ENCODE data around the gene OR2M2. TPM values are rescaled to one million over a fixed set of nuclear protein-coding genes. Genes with fewer than 3 reads are reported as not detected.

OR2M2 gene
- total RNA-seq, 1 experiment from 2014 or later: not detected

DNA sequence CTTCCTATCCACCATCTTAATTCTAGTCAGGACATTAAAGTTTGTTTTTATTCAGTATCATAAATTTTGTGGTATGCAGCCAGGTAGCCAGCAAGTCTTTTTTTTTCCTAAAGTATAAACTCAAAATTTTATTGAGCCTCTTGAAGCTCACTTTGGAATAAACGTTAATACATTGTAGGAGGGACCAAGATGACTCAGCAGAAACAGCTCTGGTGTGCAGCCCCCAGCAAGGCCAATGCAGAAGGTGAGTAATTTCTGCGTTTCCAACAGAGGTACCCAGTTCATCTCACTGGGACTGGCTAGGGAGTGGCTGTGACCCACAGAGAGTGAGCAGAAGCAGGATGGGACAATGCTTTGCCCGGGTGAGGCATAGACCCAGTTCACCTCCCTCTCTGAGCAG, 12.7 kb downstream of the OR2M2 start:
- intact Hi-C loops (cut with micrococcal nuclease; ENCODE audit: unreplicated experiment): no loop called here
- H3K4me1 ChIP-seq: no peaks in the 10 kb centered on the region
- Mint-ChIP-seq H3K4me1 (ENCODE audit: low read depth, unreplicated experiment) (no peaks in the 10 kb centered on the region), H3K27ac (ENCODE audit: unreplicated experiment) (no peak overlapping the region), H3K9me3 (ENCODE audit: unreplicated experiment) (peaks cover 36% of the 10 kb centered on the region), H3K36me3 (ENCODE audit: insufficient read depth, unreplicated experiment) (no peaks in the 10 kb centered on the region), H3K4me3 (ENCODE audit: unreplicated experiment) (no peak overlapping the region), H3K27me3 (ENCODE audit: insufficient read depth, unreplicated experiment) (no peaks in the 10 kb centered on the region)
- no peak for DNase-seq
- POLR2A ChIA-PET: no interaction called here
- H3K4me3 ChIP-seq (ENCODE audit: low read depth, low read length): no peak overlapping the region
- no peaks in the 10 kb centered on the region for H3K36me3 ChIP-seq (ENCODE audit: control insufficient read depth, insufficient read depth, low read length)
- H3K27me3 ChIP-seq (replicated peaks; ENCODE audit: control insufficient read depth, insufficient read depth, low read length): no peaks in the 10 kb centered on the region
- no TSS peak for BruUV-seq (replicated peaks)
- TF ChIP-seq CTCF (IDR thresholded peaks at IDR 0.05; ENCODE audit: insufficient read depth in 1 of 2, low read depth in 1 of 2, low read length in 1 of 2, severe bottlenecking in 1 of 2, unreplicated experiment in 1 of 2): no peak
- 0 out of 2 replicates have a peak, but pooled peaks cover 3% of the 10 kb centered on the region for H3K9me3 ChIP-seq
- CTCF ChIA-PET: no interaction called here

GRCh38 chr1:248189026-248189425, 14.4 kb downstream of the OR2M2 start:
- POLR2A ChIA-PET: no interaction called here
- Mint-ChIP-seq H3K4me3 (ENCODE audit: unreplicated experiment) (no peak overlapping the region), H3K27me3 (ENCODE audit: insufficient read depth, unreplicated experiment) (no peaks in the 10 kb centered on the region), H3K27ac (ENCODE audit: unreplicated experiment) (no peak overlapping the region), H3K36me3 (ENCODE audit: insufficient read depth, unreplicated experiment) (no peaks in the 10 kb centered on the region), H3K9me3 (ENCODE audit: unreplicated experiment) (peaks cover 36% of the 10 kb centered on the region), H3K4me1 (ENCODE audit: low read depth, unreplicated experiment) (no peaks in the 10 kb centered on the region)
- 0 out of 2 replicates have a peak, but pooled peaks cover 3% of the 10 kb centered on the region for H3K9me3 ChIP-seq
- BruUV-seq (replicated peaks): no TSS peak
- intact Hi-C loops (cut with micrococcal nuclease; ENCODE audit: unreplicated experiment): no loop called here
- CTCF ChIA-PET: no interaction called here
- H3K27me3 ChIP-seq (replicated peaks; ENCODE audit: control insufficient read depth, insufficient read depth, low read length): no peaks in the 10 kb centered on the region
- TF ChIP-seq CTCF (IDR thresholded peaks at IDR 0.05; ENCODE audit: insufficient read depth in 1 of 2, low read depth in 1 of 2, low read length in 1 of 2, severe bottlenecking in 1 of 2, unreplicated experiment in 1 of 2): no peak
- H3K36me3 ChIP-seq (ENCODE audit: control insufficient read depth, insufficient read depth, low read length): no peaks in the 10 kb centered on the region
- DNase-seq: no peak
- H3K4me1 ChIP-seq: no peaks in the 10 kb centered on the region
- no peak overlapping the region for H3K4me3 ChIP-seq (ENCODE audit: low read depth, low read length)

DNA sequence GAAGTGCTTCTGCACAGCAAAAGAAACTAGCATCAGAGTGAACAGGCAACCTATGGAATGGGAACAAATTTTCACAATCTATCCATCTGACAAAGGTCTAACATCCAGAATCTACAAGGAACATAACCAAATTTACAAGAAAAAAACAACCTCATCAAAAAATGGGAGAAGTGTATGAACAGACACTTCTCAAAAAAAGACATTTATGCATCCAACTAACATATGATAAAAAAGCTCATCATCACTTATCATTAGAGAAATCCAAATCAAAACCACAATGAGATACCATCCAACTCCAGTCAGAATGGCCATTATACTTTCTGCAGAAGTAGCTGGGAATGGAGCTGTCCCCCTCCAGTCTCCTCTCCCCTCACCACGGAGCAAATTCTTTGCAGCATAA, 19.5 kb downstream of the OR2M2 start:
- 0 out of 2 replicates have a peak, but pooled peaks cover 3% of the 10 kb centered on the region for H3K9me3 ChIP-seq
- no peak overlapping the region for H3K27ac Mint-ChIP-seq (ENCODE audit: unreplicated experiment)
- no peak for DNase-seq
- peaks cover 26% of the 10 kb centered on the region for H3K9me3 Mint-ChIP-seq (ENCODE audit: unreplicated experiment)
- no peaks in the 10 kb centered on the region for H3K27me3 Mint-ChIP-seq (ENCODE audit: insufficient read depth, unreplicated experiment)
- no peak overlapping the region for H3K4me3 ChIP-seq (ENCODE audit: low read depth, low read length)
- POLR2A ChIA-PET: no interaction called here
- no peak overlapping the region for H3K4me3 Mint-ChIP-seq (ENCODE audit: unreplicated experiment)
- intact Hi-C loops (cut with micrococcal nuclease; ENCODE audit: unreplicated experiment): no loop called here
- no peaks in the 10 kb centered on the region for H3K36me3 Mint-ChIP-seq (ENCODE audit: insufficient read depth, unreplicated experiment)
- no peak for TF ChIP-seq CTCF (IDR thresholded peaks at IDR 0.05; ENCODE audit: insufficient read depth in 1 of 2, low read depth in 1 of 2, low read length in 1 of 2, severe bottlenecking in 1 of 2, unreplicated experiment in 1 of 2)
- H3K4me1 ChIP-seq: no peaks in the 10 kb centered on the region
- H3K27me3 ChIP-seq (replicated peaks; ENCODE audit: control insufficient read depth, insufficient read depth, low read length): no peaks in the 10 kb centered on the region
- H3K4me1 Mint-ChIP-seq (ENCODE audit: low read depth, unreplicated experiment): no peaks in the 10 kb centered on the region
- no TSS peak for BruUV-seq (replicated peaks)
- CTCF ChIA-PET: no interaction called here
- H3K36me3 ChIP-seq (ENCODE audit: control insufficient read depth, insufficient read depth, low read length): no peaks in the 10 kb centered on the region
